ENCODE data around the gene PGM2L1.
A peak's percentile ranks its signal among the peaks of the same experiment; 100 is the strongest.
"Not testable (repeated sequence)": the region's sequence is repeated elsewhere in the genome, so short reads cannot be mapped to it uniquely, and the experiment has no call there.

PGM2L1 gene

DNA sequence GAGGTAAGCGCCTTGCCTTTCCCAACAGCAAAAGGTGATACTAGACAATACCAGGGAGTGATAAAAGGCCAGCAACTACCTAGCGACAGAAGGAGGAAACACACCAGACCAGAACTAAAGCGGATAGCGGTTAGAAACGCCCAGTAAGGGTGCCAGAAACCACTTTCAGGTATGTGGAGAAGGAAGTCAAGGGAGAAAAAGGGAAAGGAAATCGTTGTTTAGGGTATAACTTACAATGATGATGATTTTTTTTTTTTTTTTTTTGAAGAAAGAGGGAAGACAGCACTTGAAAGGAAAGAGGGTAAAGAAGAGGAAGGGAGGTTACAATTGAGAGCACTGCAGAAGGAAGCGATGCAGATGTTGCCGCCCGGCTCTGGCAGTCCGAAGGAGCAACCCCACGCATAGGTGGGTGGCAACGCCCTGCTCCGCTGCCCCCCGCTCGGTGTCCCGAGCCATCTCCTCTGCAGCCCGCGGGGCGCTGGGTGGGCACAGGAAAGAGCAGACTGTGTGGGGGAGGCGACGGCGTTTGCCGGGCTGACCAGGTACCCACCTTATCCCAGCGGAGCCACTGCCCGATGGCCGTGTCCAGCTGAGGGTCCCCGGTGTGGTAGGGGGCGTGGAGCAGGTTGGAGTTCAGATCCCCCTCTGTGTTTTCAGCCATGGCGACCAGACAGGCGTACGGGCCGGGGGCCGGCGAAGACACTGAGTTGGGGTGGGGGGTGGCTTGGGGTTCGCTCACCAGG, 561 bp downstream of the PGM2L1 start:
- DNase-seq: peak; percentile 9 to 17

- no peak for DNase-seq
Measured at GRCh38 chr11:74392256-74392655, 6.0 kb downstream of the PGM2L1 start.

DNA sequence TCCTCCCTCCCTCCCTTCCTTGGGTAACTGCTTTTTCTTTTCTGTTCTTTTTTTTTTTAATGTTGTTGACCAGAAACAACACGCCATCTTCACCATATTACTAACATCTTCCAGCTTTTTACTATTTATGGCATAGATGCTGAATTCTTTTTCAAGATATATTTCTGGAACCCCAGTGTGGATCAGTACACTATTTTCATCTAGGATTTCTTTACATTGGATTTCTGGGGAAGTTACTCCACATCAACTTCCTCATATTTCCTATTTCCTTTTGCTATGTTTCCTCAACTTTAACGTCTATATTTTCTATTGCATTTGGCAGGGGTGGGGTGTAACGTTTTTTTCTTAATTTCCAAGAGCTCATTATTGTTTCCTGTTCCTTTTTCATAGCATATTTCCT, 7.0 kb downstream of the PGM2L1 start:
- DNase-seq: no peak

DNA sequence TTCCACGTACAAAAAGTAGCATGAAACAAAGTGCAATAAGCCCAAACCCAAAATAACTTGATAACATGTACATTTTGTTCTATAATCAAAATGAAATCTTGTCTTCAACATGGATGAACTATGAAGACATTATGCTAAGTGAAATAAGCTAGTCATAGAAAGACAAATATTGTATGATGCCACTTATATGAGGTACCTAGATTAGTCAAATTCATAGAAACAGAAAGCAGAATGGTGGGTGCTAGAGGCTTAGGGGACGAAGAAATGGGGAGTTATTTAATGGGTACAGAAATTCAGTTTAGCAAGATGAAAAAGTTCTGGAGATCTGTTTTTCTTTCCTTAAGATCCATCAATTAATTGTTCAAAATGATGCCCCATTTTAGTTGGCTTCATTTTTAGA, 7.5 kb downstream of the PGM2L1 start:
- DNase-seq: no peak

DNA sequence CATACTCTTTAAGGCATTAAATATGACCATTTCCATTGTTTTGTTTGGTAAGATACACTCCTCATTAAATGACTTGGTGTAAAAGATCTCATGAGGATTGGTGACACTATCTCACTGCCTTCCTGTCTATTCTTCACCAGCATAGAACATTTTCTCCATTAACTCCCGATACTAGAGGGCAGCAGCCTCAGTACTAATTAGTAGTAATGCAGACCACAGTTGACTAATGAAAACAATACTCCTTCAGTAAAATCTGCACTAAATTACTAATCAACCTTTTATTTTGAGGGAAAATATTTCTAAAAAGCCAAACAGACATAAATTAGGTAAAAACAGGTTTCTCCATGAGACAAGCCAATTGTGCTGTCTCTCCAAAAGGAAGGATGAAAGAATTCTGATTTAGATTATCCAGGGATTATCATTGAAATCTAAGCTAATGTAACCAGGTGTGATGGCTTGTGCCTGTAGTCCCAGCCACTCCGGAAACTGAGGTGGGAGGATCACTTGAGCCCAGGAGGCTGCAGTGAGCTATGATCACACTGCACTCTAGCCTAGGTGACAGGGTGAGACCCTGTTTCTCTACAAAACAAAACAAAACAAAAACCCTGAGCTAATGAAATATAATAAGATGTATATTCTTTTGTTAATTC, 9.4 kb downstream of the PGM2L1 start:
- peak; percentile 65 to 70 for DNase-seq

GRCh38 chr11:74384641-74385040, 13.6 kb downstream of the PGM2L1 start:
- DNase-seq: no peak

- DNase-seq: no peak
Measured at GRCh38 chr11:74380746-74381439, 17.3 kb downstream of the PGM2L1 start.

DNA sequence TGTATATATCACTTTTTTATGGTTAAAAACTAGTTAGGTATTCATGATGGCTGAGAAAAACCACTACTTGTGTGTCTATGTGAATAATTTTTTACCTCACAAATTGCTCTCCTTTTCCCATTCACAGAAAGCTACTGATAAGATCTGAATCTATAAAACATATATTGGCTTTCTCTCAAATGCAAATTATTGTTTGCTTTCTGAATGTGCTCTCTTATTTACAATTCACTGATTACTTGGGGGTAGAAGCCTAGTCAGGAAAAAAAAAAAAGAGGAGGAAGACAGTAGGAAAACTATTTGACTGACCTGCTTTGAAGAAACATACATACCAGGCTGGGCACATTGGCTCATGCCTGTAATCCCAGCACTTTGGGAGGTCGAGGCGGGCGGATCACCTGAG, 20.5 kb downstream of the PGM2L1 start:
- DNase-seq: no peak

GRCh38 chr11:74373382-74373781, 24.9 kb downstream of the PGM2L1 start:
- no peak for DNase-seq

GRCh38 chr11:74371269-74372052, 26.8 kb downstream of the PGM2L1 start:
- DNase-seq: no peak

- no peak for DNase-seq
Measured at GRCh38 chr11:74370123-74370522, 28.1 kb downstream of the PGM2L1 start.

DNA sequence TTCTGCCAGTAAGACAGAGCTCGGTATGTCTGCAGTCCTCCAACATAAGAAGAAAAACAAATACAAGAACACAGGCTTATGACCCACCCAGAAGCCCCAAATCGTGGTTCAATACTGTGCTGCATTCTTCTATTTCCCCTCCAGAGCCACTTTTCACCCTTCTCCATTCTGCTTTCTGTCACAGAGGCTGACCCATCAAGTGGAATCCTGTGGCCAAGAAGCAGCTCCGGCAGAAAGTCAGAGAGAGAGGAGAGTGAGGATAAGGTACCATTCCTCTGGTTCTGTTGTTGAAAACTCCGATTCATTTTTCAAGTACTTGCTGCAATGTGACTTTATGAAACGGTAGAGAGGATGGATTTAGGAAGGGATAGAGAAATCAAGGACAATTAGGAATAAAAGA, 30.4 kb downstream of the PGM2L1 start:
- DNase-seq: no peak

DNA sequence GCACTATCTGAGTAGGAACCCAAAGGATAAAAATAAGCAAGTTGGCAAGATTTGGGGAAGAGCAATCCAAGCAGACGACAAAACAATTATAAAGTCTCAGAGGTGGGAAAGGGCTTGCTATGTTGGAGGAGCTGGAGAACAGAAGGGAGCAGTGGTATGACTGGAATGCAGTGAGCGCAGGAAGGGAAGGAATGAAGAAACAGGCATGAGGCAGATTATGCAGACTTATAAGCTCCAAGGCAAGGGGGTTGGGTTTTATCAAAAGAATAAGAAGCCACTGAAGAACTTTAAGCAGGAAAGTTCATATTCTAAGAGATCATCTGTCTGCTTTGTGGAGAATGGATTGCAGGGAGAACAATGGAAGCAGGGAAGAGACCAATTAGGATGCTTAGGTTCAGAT, 31.7 kb downstream of the PGM2L1 start:
- DNase-seq: no peak

GRCh38 chr11:74365805-74366204, 32.4 kb downstream of the PGM2L1 start:
- not testable (repeated sequence) for DNase-seq

- DNase-seq: no peak
Measured at GRCh38 chr11:74357449-74357848, 40.8 kb downstream of the PGM2L1 start.

GRCh38 chr11:74355626-74356025, 42.6 kb downstream of the PGM2L1 start:
- DNase-seq: no peak

DNA sequence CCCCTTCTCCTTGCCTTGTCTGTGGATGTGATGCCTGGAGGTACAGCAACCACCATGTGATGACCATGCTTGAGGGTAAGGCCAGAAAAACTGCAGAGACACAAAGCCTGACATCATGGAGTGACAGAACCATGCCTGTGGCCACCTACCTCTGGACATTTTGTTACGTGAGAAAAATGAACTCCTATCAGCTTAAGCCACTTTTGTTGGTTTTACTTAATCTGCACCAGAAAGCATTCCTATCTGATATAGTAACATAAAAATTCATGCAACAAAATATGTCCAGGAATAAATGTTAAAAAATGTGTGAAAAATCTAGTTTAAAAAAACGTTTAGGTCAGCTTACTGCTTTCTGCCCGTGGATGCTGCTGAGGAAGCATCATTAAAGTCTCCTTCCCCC, 44.2 kb downstream of the PGM2L1 start:
- no peak for DNase-seq

- no peak for DNase-seq
Measured at GRCh38 chr11:74347381-74347780, 50.9 kb downstream of the PGM2L1 start.

DNA sequence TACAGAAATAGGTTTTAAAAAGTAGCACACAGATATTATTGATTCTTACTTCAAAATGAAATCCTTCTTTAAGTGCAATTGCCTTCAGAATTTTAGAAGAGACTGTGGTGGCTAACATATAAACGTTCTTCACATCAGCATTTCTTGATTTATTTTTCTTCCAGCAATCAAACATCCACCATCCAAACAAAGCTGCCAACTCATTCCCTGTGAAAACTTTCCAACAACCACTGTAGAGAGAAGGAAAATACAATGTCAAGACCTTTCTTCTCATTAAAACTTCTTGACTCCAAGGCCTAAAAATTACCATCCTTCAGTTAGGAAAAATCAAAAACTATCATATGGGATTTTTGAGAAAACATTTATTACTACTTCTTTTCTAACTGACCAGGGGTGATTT, 52.8 kb downstream of the PGM2L1 start:
- no peak for DNase-seq

DNA sequence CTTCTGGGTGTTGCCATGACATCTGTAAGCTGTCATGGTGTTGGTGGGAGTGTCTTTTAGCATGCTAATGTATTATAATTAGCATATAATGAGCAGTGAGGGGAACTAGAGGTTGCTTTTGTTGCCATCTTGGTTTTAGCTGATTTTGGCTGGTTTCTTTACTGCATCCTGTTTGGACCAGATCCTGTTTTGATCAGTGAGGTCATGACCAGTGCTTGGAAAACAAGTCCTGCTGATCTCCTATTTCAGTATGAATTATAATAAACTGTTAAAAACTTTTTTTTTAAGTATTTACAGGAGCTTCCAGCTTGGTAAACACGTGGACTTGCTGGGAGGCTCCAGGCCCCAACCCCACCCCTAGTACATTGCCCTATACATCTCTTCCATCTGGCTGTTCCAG, 56.3 kb downstream of the PGM2L1 start:
- DNase-seq: no peak

DNA sequence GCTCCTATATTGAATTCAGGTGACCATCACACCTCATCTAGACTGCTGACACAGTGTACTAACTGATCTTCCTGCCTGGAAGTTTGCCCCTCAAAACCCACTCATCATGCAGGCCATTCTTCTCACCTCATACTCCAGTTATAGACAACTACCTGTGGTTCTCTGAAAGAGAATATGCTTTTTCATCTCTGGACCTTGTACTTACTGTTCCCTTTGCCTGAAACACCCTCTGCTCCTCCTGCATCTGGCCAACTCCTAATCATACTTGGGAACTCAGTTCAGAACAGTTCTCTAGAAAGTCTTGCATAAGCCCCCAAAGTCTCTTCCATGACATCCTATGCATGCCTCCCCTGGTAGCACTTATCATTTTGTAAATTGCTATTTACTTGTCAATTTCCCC, 58.6 kb downstream of the PGM2L1 start:
- DNase-seq: no peak

DNA sequence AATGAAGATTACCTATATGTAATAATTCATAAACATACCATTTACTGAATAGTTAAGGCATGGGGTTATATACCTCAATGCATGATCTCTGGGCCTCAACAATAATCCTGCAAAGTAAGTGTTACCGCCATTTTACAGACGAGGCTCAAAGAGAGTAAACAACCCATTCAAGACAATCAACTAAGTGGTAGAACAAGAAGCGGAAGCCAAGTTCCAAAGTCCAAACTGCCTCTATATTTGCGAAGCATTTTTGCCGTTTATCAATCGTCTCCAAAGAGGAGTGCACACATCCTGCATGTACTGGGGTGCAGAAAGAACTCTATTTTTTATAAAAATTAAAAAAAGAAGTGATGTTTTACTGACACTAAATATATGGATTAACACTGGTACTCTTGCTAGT, 59.3 kb downstream of the PGM2L1 start:
- DNase-seq: no peak

DNA sequence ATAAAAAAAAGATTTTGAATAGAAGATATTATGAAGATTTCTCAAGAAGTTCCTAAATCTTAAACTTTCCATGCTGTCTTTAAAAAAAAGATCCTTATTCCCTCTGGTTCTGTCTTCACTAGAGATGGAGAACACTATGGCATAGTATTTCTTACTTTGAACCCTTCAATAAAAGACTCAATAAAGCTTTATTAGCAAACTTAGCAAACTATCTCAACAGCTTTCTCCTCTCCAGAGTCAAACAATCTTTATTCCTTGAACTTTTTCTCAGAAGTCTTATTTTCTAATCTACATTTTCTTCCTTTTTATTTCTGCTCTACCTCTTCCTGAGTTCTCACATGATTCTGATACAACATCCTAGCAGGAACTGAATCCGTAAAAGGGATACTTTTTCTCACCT, 65.0 kb downstream of the PGM2L1 start:
- DNase-seq: no peak

Data from activated CD4-positive, alpha-beta T cell treated with anti-CD3 and anti-CD28 coated beads, Interleukin-2, amount 50 U/mL, for 4 hours (primary cell).